ENCODE data around the gene NOC2L. TPM values are rescaled to one million over a fixed set of nuclear protein-coding genes. Genes with fewer than 3 reads are reported as not detected.

Gene NOC2L
- total and polyA plus RNA-seq, 9 of the 15 experiments (the other 6 are each of a cell fraction or from before 2014, with no cell fraction given) = 4.0 to 410 (median 200) TPM

GRCh38 chr1:941588-942383, 17.3 kb downstream of the NOC2L start (continued):
- TF ChIP-seq ATF3 (IDR thresholded peaks at IDR 0.05) = no peak
- TF ChIP-seq ATF3 (CRISPR knock-in tag; conservative IDR thresholded peaks at IDR 0.05) = no peak
- TF ChIP-seq DEAF1 (CRISPR knock-in tag; IDR thresholded peaks at IDR 0.05) = no peak
- peak; percentile 52 for TF ChIP-seq MEIS2 (IDR thresholded peaks at IDR 0.05; ENCODE audit: partially characterized antibody)
- TF ChIP-seq E2F3 (CRISPR knock-in tag; IDR thresholded peaks at IDR 0.05) = no peak
- no peak for TF ChIP-seq MEF2A (IDR thresholded peaks at IDR 0.05; ENCODE audit: control insufficient read depth, low read depth, low read length)
- TF ChIP-seq POLR2AphosphoS5 (IDR thresholded peaks at IDR 0.05; ENCODE audit: control insufficient read depth, insufficient read depth, low read depth, low read length) = peak; percentile 22; the same call in 1 of the 2 replicates
- TF ChIP-seq ARID4B (CRISPR knock-in tag; IDR thresholded peaks at IDR 0.05) = no peak
- TF ChIP-seq ZNF282 (CRISPR knock-in tag; IDR thresholded peaks at IDR 0.05) = no peak
- no peak for TF ChIP-seq IRF9 (tag; IDR thresholded peaks at IDR 0.05)
- 0 out of 2 replicates have a peak, but pooled peaks have one; percentile 34 for TF ChIP-seq JUND (IDR thresholded peaks at IDR 0.05; ENCODE audit: borderline replicate concordance, low read depth, low read length)
- no peak; the same call in 2 of the 3 replicates for TF ChIP-seq JUND (tag; IDR thresholded peaks at IDR 0.05; ENCODE audit: borderline replicate concordance, low read depth, low read length)
- no peak for TF ChIP-seq ZNF3 (CRISPR knock-in tag; IDR thresholded peaks at IDR 0.05)
- peak in 1 of 2 experiments; percentile 67; a peak in 1 of 4 replicates for TF ChIP-seq NONO (IDR thresholded peaks at IDR 0.05; ENCODE audit: low read depth in 2 of 2, low read length in 1 of 2)
- no peak for TF ChIP-seq PATZ1 (CRISPR knock-in tag; IDR thresholded peaks at IDR 0.05; ENCODE audit: borderline replicate concordance)
- peak in 1 of 2 experiments; percentile 81; a peak in 3 of 4 replicates for TF ChIP-seq RCOR1 (IDR thresholded peaks at IDR 0.05; ENCODE audit: borderline replicate concordance in 1 of 2, low read depth in 2 of 2, low read length in 2 of 2)
